Uterus (tissue), 2 donors: Measurements from ENCODE around the gene SLC27A1.

ENCODE experiments used
- CTCF ChIP-seq, 4 experiments: fragments of 200-600 bp in 2 of 4; fragments of 450-650 bp in 2 of 4; sonication (generic) in 2 of 4; IDR thresholded peaks; one replicate each; pipeline ENCODE4 v1.5.1; 2016 to 2019; ENCODE audit warnings: antibody characterized with exemption in 4 of 4, mild to moderate bottlenecking in 2 of 4, moderate library complexity in 1 of 4
- POLR2A ChIP-seq, 2 donors: fragments of 450-650 bp; IDR thresholded peaks; one replicate each; pipeline ENCODE4 v1.6.1; 2016; ENCODE audit warnings: antibody characterized with exemption in 2 of 2, mild to moderate bottlenecking in 1 of 2, moderate library complexity in 1 of 2

DNA sequence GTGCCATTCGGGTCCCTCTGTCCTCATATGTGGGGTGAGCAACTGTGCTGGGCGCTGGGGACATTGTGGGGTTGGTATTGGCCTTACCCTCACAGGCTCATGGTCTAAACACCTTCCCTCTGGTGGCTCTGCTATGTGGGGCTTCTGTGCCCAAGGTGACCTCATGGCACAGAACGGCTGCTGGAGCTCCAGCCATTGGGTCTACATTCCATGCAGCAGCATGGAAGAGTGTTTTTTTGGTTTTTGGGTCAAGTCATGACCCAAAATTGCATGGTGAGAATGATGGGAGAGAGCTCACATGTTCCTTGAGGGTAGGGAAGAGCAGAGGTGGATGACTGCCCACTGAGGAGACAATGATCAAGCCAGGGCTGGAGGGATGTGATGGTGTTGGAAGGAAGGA is 58.3 kb downstream of the SLC27A1 start:
- TF ChIP-seq POLR2A (IDR thresholded peaks at IDR 0.05) (no peak), CTCF (IDR thresholded peaks at IDR 0.05) (no peak)
